ENCODE results near the gene LCNL1. TPM values are rescaled to one million over a fixed set of nuclear protein-coding genes. Genes with fewer than 3 reads are reported as not detected.

Gene LCNL1
- total and polyA plus RNA-seq, 2 of the 13 experiments (the other 11 are each of a cell fraction or from before 2014, with no cell fraction given): not detected

DNA sequence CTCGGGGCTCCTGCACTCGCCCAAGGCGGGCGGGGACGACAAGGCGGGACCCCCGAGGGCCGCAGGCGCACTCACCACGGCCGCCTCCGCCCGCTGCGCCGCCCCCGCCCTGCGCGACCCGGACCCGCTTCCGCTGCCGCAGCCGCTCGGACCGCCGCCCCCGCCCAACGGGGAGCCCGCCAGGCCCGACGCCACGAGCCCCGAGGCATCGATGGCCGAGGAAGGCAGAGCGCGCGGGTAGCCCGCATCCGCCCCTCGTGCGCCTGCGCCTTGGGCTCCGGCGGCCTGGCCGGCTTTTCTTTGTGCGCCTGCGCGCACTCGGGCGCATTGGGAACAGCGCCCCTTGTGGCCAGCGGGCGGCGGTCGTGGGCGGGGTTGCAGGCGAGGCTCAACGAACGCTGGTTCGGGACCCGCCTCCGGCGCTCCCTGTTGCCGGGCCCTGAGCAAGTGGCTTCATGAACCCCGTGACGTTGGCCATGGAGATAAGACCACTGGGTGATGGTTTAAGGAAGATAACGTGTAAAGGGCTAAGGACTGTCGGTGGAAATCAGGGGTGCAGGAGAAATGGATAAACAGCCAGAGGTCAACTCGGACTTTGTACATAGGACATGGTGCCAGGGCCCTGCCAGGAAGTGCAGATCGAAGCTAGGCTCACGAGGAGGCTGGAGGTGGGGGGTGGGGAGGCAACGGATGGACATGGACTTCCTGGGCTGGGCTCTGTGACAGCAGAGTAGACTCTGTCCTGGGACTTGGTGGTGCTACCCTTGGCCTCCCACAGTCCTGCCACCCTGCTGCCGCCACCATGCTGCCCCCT, 38.1 kb upstream of the LCNL1 start, which contains the start of the genes C8G and FBXW5 (continued):
- TF ChIP-seq RXRB (CRISPR knock-in tag; IDR thresholded peaks at IDR 0.05; ENCODE audit: borderline replicate concordance) (0 out of 2 replicates have a peak, but pooled peaks have one; percentile 29), RBM22 (optimal IDR thresholded peaks at IDR 0.05; ENCODE audit: low read length) (no peak), MIXL1 (CRISPR knock-in tag; IDR thresholded peaks at IDR 0.05) (0 out of 2 replicates have a peak, but pooled peaks have one; percentile 23), ZNF572 (CRISPR knock-in tag; IDR thresholded peaks at IDR 0.05) (0 out of 2 replicates have a peak, but pooled peaks have one; percentile 7), CBX1 (IDR thresholded peaks at IDR 0.05; ENCODE audit: low read depth) (no peak), ZEB1 (IDR thresholded peaks at IDR 0.05; ENCODE audit: insufficient replicate concordance, low read depth) (no peak), ARNT (IDR thresholded peaks at IDR 0.05) (no peak), ZNF615 (CRISPR knock-in tag; IDR thresholded peaks at IDR 0.05; ENCODE audit: borderline replicate concordance) (no peak), TAF15 (IDR thresholded peaks at IDR 0.05; ENCODE audit: low read depth, low read length, poor library complexity, severe bottlenecking) (peak; percentile 64), YEATS2 (CRISPR knock-in tag; IDR thresholded peaks at IDR 0.05; ENCODE audit: borderline replicate concordance) (peak; percentile 67), CREBL2 (CRISPR knock-in tag; IDR thresholded peaks at IDR 0.05; ENCODE audit: borderline replicate concordance) (no peak), HNF4A (CRISPR knock-in tag; IDR thresholded peaks at IDR 0.05) (peak; percentile 80), CBX5 (CRISPR knock-in tag; IDR thresholded peaks at IDR 0.05; ENCODE audit: borderline replicate concordance) (0 out of 2 replicates have a peak, but pooled peaks have one; percentile 36), MXD4 (CRISPR knock-in tag; IDR thresholded peaks at IDR 0.05) (0 out of 2 replicates have a peak, but pooled peaks have one; percentile 47), KLF11 (CRISPR knock-in tag; IDR thresholded peaks at IDR 0.05) (no peak), RBM39 (IDR thresholded peaks at IDR 0.05; ENCODE audit: low read depth, low read length, poor library complexity, severe bottlenecking) (peak; percentile 86)
- TF ChIP-seq, protein P1, sequence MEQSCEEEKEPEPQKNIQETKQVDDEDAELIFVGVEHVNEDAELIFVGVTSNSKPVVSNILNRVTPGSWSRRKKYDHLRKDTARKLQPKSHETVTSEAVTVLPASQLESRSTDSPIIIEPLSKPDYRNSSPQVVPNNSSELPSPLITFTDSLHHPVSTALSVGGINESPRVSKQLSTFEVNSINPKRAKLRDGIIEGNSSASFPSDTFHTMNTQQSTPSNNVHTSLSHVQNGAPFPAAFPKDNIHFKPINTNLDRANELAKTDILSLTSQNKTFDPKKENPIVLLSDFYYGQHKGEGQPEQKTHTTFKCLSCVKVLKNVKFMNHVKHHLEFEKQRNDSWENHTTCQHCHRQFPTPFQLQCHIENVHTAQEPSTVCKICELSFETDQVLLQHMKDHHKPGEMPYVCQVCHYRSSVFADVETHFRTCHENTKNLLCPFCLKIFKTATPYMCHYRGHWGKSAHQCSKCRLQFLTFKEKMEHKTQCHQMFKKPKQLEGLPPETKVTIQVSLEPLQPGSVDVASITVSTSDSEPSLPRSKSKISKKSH (CRISPR knock-in tag; IDR thresholded peaks at IDR 0.05; ENCODE audit: borderline replicate concordance): peak; percentile 13; the same call in 1 of the 2 replicates
- TF ChIP-seq, protein P2, sequence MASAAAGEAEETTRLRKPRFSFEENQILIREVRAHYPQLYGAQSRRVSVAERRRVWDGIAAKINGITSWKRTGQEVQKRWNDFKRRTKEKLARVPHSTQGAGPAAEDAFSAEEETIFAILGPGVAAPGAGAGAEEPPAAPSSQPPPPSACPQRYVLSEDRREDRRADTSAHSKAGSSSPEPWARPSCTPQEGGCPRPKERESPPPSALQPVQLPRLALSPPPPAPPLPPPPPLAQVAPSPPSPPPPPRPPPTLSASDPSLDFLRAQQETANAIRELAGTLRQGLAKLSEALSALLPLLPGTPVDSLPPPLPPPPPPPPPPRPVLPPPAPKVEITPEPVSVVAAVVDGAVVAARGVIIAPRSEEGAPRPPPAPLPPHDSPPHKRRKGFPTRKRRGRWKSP (CRISPR knock-in tag; IDR thresholded peaks at IDR 0.05): 0 out of 2 replicates have a peak, but pooled peaks have one; percentile 29
- TF ChIP-seq, protein P3, sequence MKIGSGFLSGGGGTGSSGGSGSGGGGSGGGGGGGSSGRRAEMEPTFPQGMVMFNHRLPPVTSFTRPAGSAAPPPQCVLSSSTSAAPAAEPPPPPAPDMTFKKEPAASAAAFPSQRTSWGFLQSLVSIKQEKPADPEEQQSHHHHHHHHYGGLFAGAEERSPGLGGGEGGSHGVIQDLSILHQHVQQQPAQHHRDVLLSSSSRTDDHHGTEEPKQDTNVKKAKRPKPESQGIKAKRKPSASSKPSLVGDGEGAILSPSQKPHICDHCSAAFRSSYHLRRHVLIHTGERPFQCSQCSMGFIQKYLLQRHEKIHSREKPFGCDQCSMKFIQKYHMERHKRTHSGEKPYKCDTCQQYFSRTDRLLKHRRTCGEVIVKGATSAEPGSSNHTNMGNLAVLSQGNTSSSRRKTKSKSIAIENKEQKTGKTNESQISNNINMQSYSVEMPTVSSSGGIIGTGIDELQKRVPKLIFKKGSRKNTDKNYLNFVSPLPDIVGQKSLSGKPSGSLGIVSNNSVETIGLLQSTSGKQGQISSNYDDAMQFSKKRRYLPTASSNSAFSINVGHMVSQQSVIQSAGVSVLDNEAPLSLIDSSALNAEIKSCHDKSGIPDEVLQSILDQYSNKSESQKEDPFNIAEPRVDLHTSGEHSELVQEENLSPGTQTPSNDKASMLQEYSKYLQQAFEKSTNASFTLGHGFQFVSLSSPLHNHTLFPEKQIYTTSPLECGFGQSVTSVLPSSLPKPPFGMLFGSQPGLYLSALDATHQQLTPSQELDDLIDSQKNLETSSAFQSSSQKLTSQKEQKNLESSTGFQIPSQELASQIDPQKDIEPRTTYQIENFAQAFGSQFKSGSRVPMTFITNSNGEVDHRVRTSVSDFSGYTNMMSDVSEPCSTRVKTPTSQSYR (CRISPR knock-in tag; IDR thresholded peaks at IDR 0.05; ENCODE audit: borderline replicate concordance): peak; percentile 72
- TF ChIP-seq, protein P4, sequence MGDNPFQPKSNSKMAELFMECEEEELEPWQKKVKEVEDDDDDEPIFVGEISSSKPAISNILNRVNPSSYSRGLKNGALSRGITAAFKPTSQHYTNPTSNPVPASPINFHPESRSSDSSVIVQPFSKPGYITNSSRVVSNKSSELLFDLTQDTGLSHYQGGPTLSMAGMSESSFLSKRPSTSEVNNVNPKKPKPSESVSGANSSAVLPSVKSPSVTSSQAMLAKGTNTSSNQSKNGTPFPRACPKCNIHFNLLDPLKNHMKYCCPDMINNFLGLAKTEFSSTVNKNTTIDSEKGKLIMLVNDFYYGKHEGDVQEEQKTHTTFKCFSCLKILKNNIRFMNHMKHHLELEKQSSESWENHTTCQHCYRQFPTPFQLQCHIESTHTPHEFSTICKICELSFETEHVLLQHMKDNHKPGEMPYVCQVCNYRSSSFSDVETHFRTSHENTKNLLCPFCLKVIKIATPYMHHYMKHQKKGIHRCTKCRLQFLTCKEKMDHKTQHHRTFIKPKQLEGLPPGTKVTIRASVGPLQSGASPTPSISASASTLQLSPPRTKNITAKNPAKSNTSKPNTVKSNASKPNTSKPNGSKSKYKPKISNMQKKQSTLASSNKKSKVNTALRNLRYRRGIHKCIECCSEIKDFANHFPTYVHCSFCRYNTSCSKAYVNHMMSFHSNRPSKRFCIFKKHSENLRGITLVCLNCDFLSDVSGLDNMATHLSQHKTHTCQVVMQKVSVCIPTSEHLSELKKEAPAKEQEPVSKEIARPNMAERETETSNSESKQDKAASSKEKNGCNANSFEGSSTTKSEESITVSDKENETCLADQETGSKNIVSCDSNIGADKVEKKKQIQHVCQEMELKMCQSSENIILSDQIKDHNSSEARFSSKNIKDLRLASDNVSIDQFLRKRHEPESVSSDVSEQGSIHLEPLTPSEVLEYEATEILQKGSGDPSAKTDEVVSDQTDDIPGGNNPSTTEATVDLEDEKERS (CRISPR knock-in tag; IDR thresholded peaks at IDR 0.05): 0 out of 2 replicates have a peak, but pooled peaks have one; percentile 47
